Measurements from ENCODE around the gene MAN2A1. TPM values are rescaled to one million over a fixed set of nuclear protein-coding genes. Genes with fewer than 3 reads are reported as not detected.

MAN2A1 gene
- total and polyA plus RNA-seq, 2 experiments from 2014 or later = 32.5 to 129 TPM

GRCh38 chr5:109650493-109650892 lies 39.2 kb upstream of the MAN2A1 start (continued):
- TF ChIP-seq CTCF (conservative IDR thresholded peaks at IDR 0.05; ENCODE audit: low read depth in 2 of 2) = no peak
- TF ChIP-seq STAT1 (IDR thresholded peaks at IDR 0.05; ENCODE audit: unreplicated experiment) = no peak
- no peak for TF ChIP-seq JUNB (IDR thresholded peaks at IDR 0.05; ENCODE audit: unreplicated experiment)
- no peak for TF ChIP-seq REST (IDR thresholded peaks at IDR 0.05; ENCODE audit: unreplicated experiment)

DNA sequence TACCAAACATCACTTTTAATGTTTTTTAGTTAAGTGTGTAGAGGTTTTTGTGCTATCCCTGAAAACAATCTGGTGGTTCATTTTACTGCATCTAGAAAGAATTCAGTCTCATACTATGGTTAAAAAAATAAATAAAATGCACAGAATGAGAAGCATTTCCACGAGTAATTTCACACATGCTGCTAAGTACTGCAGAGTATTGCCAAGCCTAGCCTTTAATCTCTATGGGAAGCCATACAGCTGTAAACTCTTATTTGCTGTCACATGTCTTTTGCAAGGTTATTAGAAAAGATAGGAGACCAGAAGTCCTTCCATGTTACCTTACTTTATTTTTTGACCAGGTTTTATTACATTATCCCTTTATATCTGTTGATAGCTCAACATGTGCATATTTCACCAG lies 37.6 kb upstream of the MAN2A1 start:
- no peaks in the 10 kb centered on the region for H3K36me3 Mint-ChIP-seq (ENCODE audit: low read depth)
- no peak overlapping the region for H3K4me3 Mint-ChIP-seq
- H3K4me1 ChIP-seq (ENCODE audit: insufficient read depth) = no peaks in the 10 kb centered on the region
- no peaks in the 10 kb centered on the region for H3K79me2 ChIP-seq (replicated peaks; ENCODE audit: insufficient read depth)
- no peaks in the 10 kb centered on the region for H3K36me3 ChIP-seq (ENCODE audit: insufficient read depth)
- peak overlapping the region; percentile 70; the same call in 1 of the 2 replicates for H2AFZ ChIP-seq
- H3K9me2 ChIP-seq (ENCODE audit: insufficient read depth) = no peaks in the 10 kb centered on the region
- H3K27ac ChIP-seq (ENCODE audit: low read depth) = no peak overlapping the region
- H3K4me3 ChIP-seq = no peak overlapping the region
- no peaks in the 10 kb centered on the region; the same call in 2 of the 3 replicates for H3K4me1 Mint-ChIP-seq
- DNase-seq (ENCODE audit: low spot score) (no peak), ATAC-seq (no peak)
- no peaks in the 10 kb centered on the region for H4K20me1 ChIP-seq (replicated peaks; ENCODE audit: insufficient read depth)
- no peak overlapping the region for H3K4me2 ChIP-seq
- H3K27ac Mint-ChIP-seq = no peak overlapping the region
- H3K27me3 ChIP-seq (ENCODE audit: insufficient read depth) = no peaks in the 10 kb centered on the region
- no peak for TF ChIP-seq ZNF331 (CRISPR knock-in tag; IDR thresholded peaks at IDR 0.05; ENCODE audit: low read depth)
- no peak for TF ChIP-seq EZH2phosphoT487 (IDR thresholded peaks at IDR 0.05; ENCODE audit: unreplicated experiment)
- TF ChIP-seq, protein P1, sequence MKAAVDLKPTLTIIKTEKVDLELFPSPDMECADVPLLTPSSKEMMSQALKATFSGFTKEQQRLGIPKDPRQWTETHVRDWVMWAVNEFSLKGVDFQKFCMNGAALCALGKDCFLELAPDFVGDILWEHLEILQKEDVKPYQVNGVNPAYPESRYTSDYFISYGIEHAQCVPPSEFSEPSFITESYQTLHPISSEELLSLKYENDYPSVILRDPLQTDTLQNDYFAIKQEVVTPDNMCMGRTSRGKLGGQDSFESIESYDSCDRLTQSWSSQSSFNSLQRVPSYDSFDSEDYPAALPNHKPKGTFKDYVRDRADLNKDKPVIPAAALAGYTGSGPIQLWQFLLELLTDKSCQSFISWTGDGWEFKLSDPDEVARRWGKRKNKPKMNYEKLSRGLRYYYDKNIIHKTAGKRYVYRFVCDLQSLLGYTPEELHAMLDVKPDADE (IDR thresholded peaks at IDR 0.05) = no peak
- H3F3A ChIP-seq (replicated peaks; ENCODE audit: low read depth) = no peaks in the 10 kb centered on the region
- H3K9me3 Mint-ChIP-seq = no peaks in the 10 kb centered on the region
- no peaks in the 10 kb centered on the region for H3K27me3 Mint-ChIP-seq (ENCODE audit: insufficient read depth, low read depth, poor library complexity)

DNA sequence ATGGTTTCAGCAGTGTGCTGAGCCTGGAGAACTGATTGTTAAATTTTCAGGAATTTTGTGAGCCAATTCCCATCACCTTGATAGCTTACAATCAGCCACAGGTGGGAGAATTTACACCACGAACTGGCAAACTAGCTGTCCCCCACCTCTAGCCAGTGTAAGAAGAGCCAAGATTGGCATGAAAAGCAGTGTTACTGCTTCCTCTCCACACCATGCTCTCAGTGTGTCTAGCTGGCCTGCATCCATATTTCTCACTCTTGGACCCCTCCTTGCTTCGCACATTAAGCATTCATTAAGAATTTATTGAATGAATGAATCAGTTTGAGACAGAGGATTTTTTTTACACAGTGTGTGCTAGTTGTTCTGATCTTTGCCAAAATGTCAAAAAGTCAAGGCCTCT lies 36.7 kb upstream of the MAN2A1 start:
- H3K36me3 Mint-ChIP-seq (ENCODE audit: low read depth) = no peaks in the 10 kb centered on the region
- H3K4me1 Mint-ChIP-seq = no peaks in the 10 kb centered on the region; the same call in 2 of the 3 replicates
- Histone ChIP-seq H3K4me1 (ENCODE audit: insufficient read depth) (no peaks in the 10 kb centered on the region), H3K27ac (ENCODE audit: low read depth) (no peak overlapping the region), H3K27me3 (ENCODE audit: insufficient read depth) (no peaks in the 10 kb centered on the region), H3K36me3 (ENCODE audit: insufficient read depth) (no peaks in the 10 kb centered on the region), H3K4me3 (no peak overlapping the region), H3K79me2 (replicated peaks; ENCODE audit: insufficient read depth) (no peaks in the 10 kb centered on the region), H3F3A (replicated peaks; ENCODE audit: low read depth) (no peaks in the 10 kb centered on the region), H3K9me2 (ENCODE audit: insufficient read depth) (no peaks in the 10 kb centered on the region), H4K20me1 (replicated peaks; ENCODE audit: insufficient read depth) (no peaks in the 10 kb centered on the region), H3K4me2 (no peak overlapping the region), H2AFZ (peak overlapping the region; percentile 70; the same call in 1 of the 2 replicates)
- H3K27me3 Mint-ChIP-seq (ENCODE audit: insufficient read depth, low read depth, poor library complexity) = no peaks in the 10 kb centered on the region
- ATAC-seq = no peak
- no peak overlapping the region for H3K27ac Mint-ChIP-seq
- H3K4me3 Mint-ChIP-seq = no peak overlapping the region
- H3K9me3 Mint-ChIP-seq = no peaks in the 10 kb centered on the region
- DNase-seq (ENCODE audit: low spot score) = no peak
- TF ChIP-seq EZH2phosphoT487 (IDR thresholded peaks at IDR 0.05; ENCODE audit: unreplicated experiment) = no peak
- TF ChIP-seq ZNF114 (CRISPR knock-in tag; IDR thresholded peaks at IDR 0.05) = no peak
- TF ChIP-seq NANOG (IDR thresholded peaks at IDR 0.05; ENCODE audit: borderline replicate concordance) = no peak
- TF ChIP-seq, protein P1 (IDR thresholded peaks at IDR 0.05) = no peak
- TF ChIP-seq CTCF (conservative IDR thresholded peaks at IDR 0.05; ENCODE audit: low read depth in 2 of 2) = no peak
